ENCODE data around the gene UPK3B.
"Not testable (repeated sequence)": the region's sequence is repeated elsewhere in the genome, so short reads cannot be mapped to it uniquely, and the experiment has no call there.

The UPK3B gene

GRCh38 chr7:76509931-76510877, at the start of gene UPK3B:
UPK3B (plus strand) TSS chr7:76510552; CDS start chr7:76510653, 101 bp downstream.
- DNase-seq: no peak

- not testable (repeated sequence) for DNase-seq
Observed at GRCh38 chr7:76460767-76461166, 49.6 kb upstream of the UPK3B start.

- DNase-seq: not testable (repeated sequence)
Observed at GRCh38 chr7:76461464-76462101, 48.8 kb upstream of the UPK3B start, which contains the start of gene DTX2. DTX2 (plus strand) TSS chr7:76461709; CDS start chr7:76480510, 18,801 bp downstream.

GRCh38 chr7:76462271-76462882, 48.0 kb upstream of the UPK3B start:
- not testable (repeated sequence) for DNase-seq

- DNase-seq: not testable (repeated sequence)
Observed at GRCh38 chr7:76464959-76465358, 45.4 kb upstream of the UPK3B start.

GRCh38 chr7:76465950-76466349, 44.4 kb upstream of the UPK3B start:
- DNase-seq: not testable (repeated sequence)

- peak in 1 of 3 donors; percentile 12 for DNase-seq
Observed at GRCh38 chr7:76467743-76468404, 42.5 kb upstream of the UPK3B start.

- peak; percentile 60 to 78 (median 69) for DNase-seq
Observed at GRCh38 chr7:76471556-76472221, 38.7 kb upstream of the UPK3B start.

GRCh38 chr7:76473097-76473496, 37.3 kb upstream of the UPK3B start:
- DNase-seq: not testable (repeated sequence)

GRCh38 chr7:76476280-76476679, 34.1 kb upstream of the UPK3B start:
- DNase-seq: not testable (repeated sequence)

- DNase-seq: not testable (repeated sequence)
Observed at GRCh38 chr7:76476742-76477474, 33.4 kb upstream of the UPK3B start.

- peak; percentile 55 to 66 (median 59) for DNase-seq
Observed at GRCh38 chr7:76479628-76480027, 30.7 kb upstream of the UPK3B start.

- DNase-seq: peak in 1 of 3 donors; percentile 5
Observed at GRCh38 chr7:76480403-76481253, 29.7 kb upstream of the UPK3B start.

- not testable (repeated sequence) for DNase-seq
Observed at GRCh38 chr7:76482660-76483059, 27.7 kb upstream of the UPK3B start.

- not testable (repeated sequence) for DNase-seq
Observed at GRCh38 chr7:76483081-76483480, 27.3 kb upstream of the UPK3B start.

- not testable (repeated sequence) for DNase-seq
Observed at GRCh38 chr7:76484456-76484855, 25.9 kb upstream of the UPK3B start.

- not testable (repeated sequence) for DNase-seq
Observed at GRCh38 chr7:76485822-76486610, 24.3 kb upstream of the UPK3B start.

GRCh38 chr7:76486618-76487017, 23.7 kb upstream of the UPK3B start:
- DNase-seq: not testable (repeated sequence)

- not testable (repeated sequence) for DNase-seq
Observed at GRCh38 chr7:76487969-76488368, 22.4 kb upstream of the UPK3B start.

Data from suppressor macrophage treated with lipopolysaccharide for 1 hour (primary cell).